Duodenal mucosa (tissue), 2 donors: ENCODE measurements around the gene ANKHD1.

Source experiments
- H3K27ac ChIP-seq: one replicate; pipeline ENCODE4 v1.7.0; 2013; ENCODE audit warnings: low read depth, low read length
- H3K27me3 ChIP-seq, 2 donors: one replicate each; pipeline ENCODE4 v1.7.0; 2013; ENCODE audit warnings: low read length in 2 of 2, control low read depth in 1 of 2; ENCODE audit not compliant: insufficient read depth in 2 of 2, control insufficient read depth in 1 of 2
- H3K36me3 ChIP-seq, 2 donors: one replicate each; pipeline ENCODE4 v1.7.0; 2013; ENCODE audit warnings: low read length in 2 of 2, control low read depth in 1 of 2; ENCODE audit not compliant: insufficient read depth in 2 of 2, control insufficient read depth in 1 of 2
- H3K4me1 ChIP-seq, 2 donors: one replicate each; pipeline ENCODE4 v1.7.0; 2013; ENCODE audit warnings: low read length in 2 of 2, control low read depth in 1 of 2; ENCODE audit not compliant: insufficient read depth in 2 of 2, control insufficient read depth in 1 of 2
- H3K4me3 ChIP-seq, 2 donors: one replicate each; pipeline ENCODE4 v1.7.0; 2013; ENCODE audit warnings: low read length in 2 of 2, low read depth in 1 of 2
- H3K9ac ChIP-seq, 2 donors: one replicate each; pipeline ENCODE4 v1.7.0; 2013; ENCODE audit warnings: low read length in 2 of 2, low read depth in 1 of 2
- H3K9me3 ChIP-seq, 2 donors: one replicate each; pipeline ENCODE4 v1.7.0; 2013; ENCODE audit warnings: low read length in 2 of 2, control low read depth in 1 of 2; ENCODE audit not compliant: control insufficient read depth in 1 of 2

ANKHD1 gene

DNA sequence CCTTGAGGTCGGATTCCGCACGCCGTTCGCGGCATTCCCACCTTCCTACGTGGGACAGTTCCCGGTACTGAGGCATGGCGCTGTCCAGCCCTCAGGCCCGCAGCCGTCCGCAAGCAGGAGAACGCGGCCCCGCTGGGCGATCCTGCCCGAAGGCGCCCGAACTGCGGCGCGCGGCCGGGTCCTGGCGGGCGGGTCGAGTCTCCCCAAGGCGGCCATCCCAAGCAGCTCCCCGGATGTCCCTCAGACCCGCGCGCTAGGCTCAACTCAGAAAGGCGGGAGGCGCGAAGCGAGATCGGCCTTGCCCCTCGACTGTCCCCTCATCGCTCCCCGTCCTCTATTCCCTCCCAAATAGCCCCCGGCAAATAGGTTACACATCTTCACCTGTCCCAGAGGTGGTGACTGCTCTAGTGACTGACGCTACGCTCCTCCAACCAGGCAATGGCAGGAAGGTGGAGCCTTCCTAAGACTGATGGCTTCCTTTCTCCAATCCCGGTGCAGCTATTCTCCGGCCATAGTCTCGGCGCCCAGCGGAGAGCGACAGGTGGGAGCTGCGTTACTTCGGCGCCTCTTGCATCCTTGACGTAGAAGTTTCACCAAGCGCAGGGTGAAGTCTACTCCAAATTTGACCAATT is 787 bp upstream of the ANKHD1 start:
- Histone ChIP-seq H3K4me3 (peak overlapping the region; percentile 83 to 86), H3K9ac (peak overlapping the region; percentile 77 to 86), H3K36me3 (no peaks in the 10 kb centered on the region), H3K27me3 (no peaks in the 10 kb centered on the region), H3K9me3 (no peaks in the 10 kb centered on the region), H3K27ac (peak overlapping the region; percentile 82), H3K4me1 (peaks cover 16 to 29% of the 10 kb centered on the region in 2 donors)

- Histone ChIP-seq H3K4me1 (peaks cover 16 to 29% of the 10 kb centered on the region in 2 donors), H3K27me3 (no peaks in the 10 kb centered on the region), H3K4me3 (peak overlapping the region; percentile 79 to 98), H3K9me3 (no peaks in the 10 kb centered on the region), H3K27ac (peak overlapping the region; percentile 92), H3K36me3 (no peaks in the 10 kb centered on the region), H3K9ac (peak overlapping the region; percentile 87 to 93)
Measured at GRCh38 chr5:140402258-140403074, 833 bp downstream of the ANKHD1 start.

DNA sequence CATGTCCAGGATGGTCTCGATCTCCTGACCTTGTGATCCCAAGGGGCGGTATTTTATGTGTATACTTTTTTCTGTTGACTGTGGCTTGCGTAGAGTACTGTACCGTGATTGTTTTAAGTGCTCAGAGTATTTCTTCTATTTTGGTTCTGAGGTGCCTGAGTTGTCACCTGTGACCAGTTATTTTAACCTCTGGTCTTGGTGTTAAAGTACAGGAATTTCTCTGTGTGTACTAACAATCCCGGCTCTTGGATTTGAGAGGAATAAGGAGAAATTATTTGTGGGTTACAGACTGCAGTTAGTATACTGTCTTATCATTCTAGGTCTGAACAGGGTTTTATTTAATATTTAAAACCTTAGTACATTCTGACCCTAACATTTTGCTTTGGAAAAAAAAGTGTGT is 2.0 kb downstream of the ANKHD1 start:
- peak overlapping the region in 1 of 2 donors; percentile 87 for H3K9ac ChIP-seq
- no peak overlapping the region for H3K27ac ChIP-seq
- H3K27me3 ChIP-seq: no peaks in the 10 kb centered on the region
- H3K4me1 ChIP-seq: peaks cover 16 to 30% of the 10 kb centered on the region in 2 donors
- H3K36me3 ChIP-seq: no peaks in the 10 kb centered on the region
- peak overlapping the region; percentile 79 to 98 for H3K4me3 ChIP-seq
- H3K9me3 ChIP-seq: no peaks in the 10 kb centered on the region

GRCh38 chr5:140408750-140409241 is 7.2 kb downstream of the ANKHD1 start:
- Histone ChIP-seq H3K9me3 (no peaks in the 10 kb centered on the region), H3K27ac (no peak overlapping the region), H3K4me1 (peaks cover 14 to 18% of the 10 kb centered on the region in 2 donors), H3K4me3 (no peak overlapping the region), H3K27me3 (no peaks in the 10 kb centered on the region), H3K36me3 (peaks cover 0 to 3% of the 10 kb centered on the region in 2 donors), H3K9ac (no peak overlapping the region)

DNA sequence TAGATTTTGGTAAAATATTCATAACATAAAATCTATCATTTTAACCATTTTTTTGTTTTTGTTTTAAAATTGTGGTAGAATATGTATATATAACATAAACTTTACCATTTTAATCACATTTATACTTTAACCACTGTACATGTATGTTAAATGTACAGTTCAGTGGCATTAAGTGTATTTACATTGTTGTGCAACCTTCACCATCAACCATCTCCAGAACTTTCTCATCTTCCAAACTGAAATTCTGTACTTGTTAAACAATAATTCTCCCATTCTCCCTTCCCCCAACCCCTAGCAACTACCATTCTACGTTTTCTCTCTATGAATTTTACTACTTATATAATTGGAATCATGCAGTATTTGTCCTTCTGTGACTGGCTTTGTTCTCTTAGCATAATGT is 11.6 kb downstream of the ANKHD1 start:
- Histone ChIP-seq H3K4me3 (no peak overlapping the region), H3K27me3 (no peaks in the 10 kb centered on the region), H3K9ac (no peak overlapping the region), H3K36me3 (peaks cover 0 to 5% of the 10 kb centered on the region in 2 donors), H3K27ac (no peak overlapping the region), H3K4me1 (peaks cover 0 to 4% of the 10 kb centered on the region in 2 donors), H3K9me3 (no peaks in the 10 kb centered on the region)

DNA sequence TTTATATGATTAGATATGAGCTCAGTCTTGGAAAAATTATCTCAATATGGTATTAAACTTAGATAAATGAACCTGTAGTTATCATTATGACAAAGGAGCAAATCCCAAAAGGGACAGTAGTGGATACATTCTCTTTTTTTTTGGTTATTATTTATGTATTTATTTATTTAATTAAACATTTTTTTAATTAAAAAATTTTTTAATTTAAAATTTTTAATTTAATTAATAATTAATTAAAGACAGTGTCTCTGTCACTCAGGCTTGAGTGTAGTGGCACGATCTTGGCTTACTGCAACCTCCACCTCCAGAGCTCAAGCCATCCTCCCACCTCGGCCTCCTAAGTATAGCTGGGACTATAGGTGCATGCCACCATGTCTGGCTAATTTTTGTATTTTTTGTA is 15.6 kb downstream of the ANKHD1 start:
- H3K9ac ChIP-seq: no peak overlapping the region
- H3K36me3 ChIP-seq: peaks cover 0 to 3% of the 10 kb centered on the region in 2 donors
- H3K4me3 ChIP-seq: no peak overlapping the region
- H3K4me1 ChIP-seq: no peaks in the 10 kb centered on the region
- H3K9me3 ChIP-seq: no peaks in the 10 kb centered on the region
- no peaks in the 10 kb centered on the region for H3K27me3 ChIP-seq
- no peak overlapping the region for H3K27ac ChIP-seq

- H3K27ac ChIP-seq: no peak overlapping the region
- H3K27me3 ChIP-seq: no peaks in the 10 kb centered on the region
Measured at GRCh38 chr5:140418862-140419520, 17.4 kb downstream of the ANKHD1 start.

GRCh38 chr5:140420226-140420570 is 18.6 kb downstream of the ANKHD1 start:
- no peak overlapping the region for H3K4me3 ChIP-seq
- no peaks in the 10 kb centered on the region for H3K27me3 ChIP-seq
- H3K9me3 ChIP-seq: no peaks in the 10 kb centered on the region
- H3K27ac ChIP-seq: no peak overlapping the region
- H3K9ac ChIP-seq: no peak overlapping the region
- peaks cover 0 to 3% of the 10 kb centered on the region in 2 donors for H3K36me3 ChIP-seq
- no peaks in the 10 kb centered on the region for H3K4me1 ChIP-seq

More at GRCh38 chr5:140418862-140419520, 17.4 kb downstream of the ANKHD1 start:
- H3K4me3 ChIP-seq: no peak overlapping the region
- no peaks in the 10 kb centered on the region for H3K9me3 ChIP-seq
- peaks cover 0 to 3% of the 10 kb centered on the region in 2 donors for H3K36me3 ChIP-seq
- H3K4me1 ChIP-seq: no peaks in the 10 kb centered on the region
- no peak overlapping the region for H3K9ac ChIP-seq

- no peak overlapping the region for H3K4me3 ChIP-seq
- no peak overlapping the region for H3K27ac ChIP-seq
- no peaks in the 10 kb centered on the region for H3K4me1 ChIP-seq
- H3K36me3 ChIP-seq: peaks cover 0 to 5% of the 10 kb centered on the region in 2 donors
- H3K27me3 ChIP-seq: no peaks in the 10 kb centered on the region
- no peaks in the 10 kb centered on the region for H3K9me3 ChIP-seq
- no peak overlapping the region for H3K9ac ChIP-seq
Measured at GRCh38 chr5:140420665-140421361, 19.2 kb downstream of the ANKHD1 start.
